Dermis microvascular lymphatic vessel endothelial cell (primary cell): Measurements from ENCODE around the gene SHANK1. TPM values are rescaled to one million over a fixed set of nuclear protein-coding genes. Genes with fewer than 3 reads are reported as not detected.
"Not testable (repeated sequence)": the region's sequence is repeated elsewhere in the genome, so short reads cannot be mapped to it uniquely, and the experiment has no call there.

Experiments used
- DNase-seq, 2 donors: peaks; one replicate each; pipeline versions ENCODE4 v3.0.0 to v3.0.0-alpha.2; 2010; ENCODE audit warnings: low read depth in 2 of 2
- total RNA-seq: library from RNA; depleted of rRNA; stranded (reverse); fragments of >200 nt; gene quantifications from 2 replicates; pipeline ENCODE4 v1.2.1, GENCODE V29; 2014

The SHANK1 gene
- total RNA-seq, 1 donor from 2014 or later, result 0.13 TPM

GRCh38 chr19:50633973-50634372, 85.6 kb downstream of the SHANK1 start:
- DNase-seq, result no peak

- DNase-seq, result no peak
These were observed 86.2 kb downstream of the SHANK1 start for GRCh38 chr19:50633359-50633758.

- no peak for DNase-seq
These were observed 87.3 kb downstream of the SHANK1 start for GRCh38 chr19:50632151-50632835.

- no peak for DNase-seq
These were observed 89.8 kb downstream of the SHANK1 start for GRCh38 chr19:50629801-50630200.

GRCh38 chr19:50629194-50629593, 90.4 kb downstream of the SHANK1 start:
- DNase-seq, result no peak

- DNase-seq, result no peak
These were observed 91.1 kb downstream of the SHANK1 start for GRCh38 chr19:50628551-50628950.

- no peak for DNase-seq
These were observed 91.5 kb downstream of the SHANK1 start for GRCh38 chr19:50628146-50628545.

- DNase-seq, result no peak
These were observed 92.8 kb downstream of the SHANK1 start for GRCh38 chr19:50626795-50627194.

- no peak for DNase-seq
These were observed 93.6 kb downstream of the SHANK1 start for GRCh38 chr19:50626011-50626410.

- DNase-seq, result no peak
These were observed 94.5 kb downstream of the SHANK1 start for GRCh38 chr19:50624949-50625600.

- DNase-seq, result not testable (repeated sequence)
These were observed 99.2 kb downstream of the SHANK1 start for GRCh38 chr19:50620394-50620906.

GRCh38 chr19:50619184-50619583, 100.4 kb downstream of the SHANK1 start:
- not testable (repeated sequence) for DNase-seq

- DNase-seq, result not testable (repeated sequence)
These were observed 101.2 kb downstream of the SHANK1 start for GRCh38 chr19:50618379-50618778.

GRCh38 chr19:50612504-50613404, 106.8 kb downstream of the SHANK1 start:
- not testable (repeated sequence) for DNase-seq

Other genes with a start within 250 kb of the SHANK1 start
- gene EMC10, start 243.3 kb downstream of the SHANK1 start, total RNA-seq, result 54.0 and 82.9 TPM in 2 replicates
- 0.13 and 0.25 TPM in 2 replicates for gene GARIN5A, start 243.0 kb downstream of the SHANK1 start, total RNA-seq
- 18.9 and 27.4 TPM in 2 replicates for gene JOSD2, start 208.6 kb downstream of the SHANK1 start, total RNA-seq
- not detected in 2 replicates for gene ASPDH, start 205.9 kb downstream of the SHANK1 start, total RNA-seq
- 0.13 TPM in 1 of 2 replicates, not detected in the other for gene LRRC4B, start 151.4 kb downstream of the SHANK1 start, total RNA-seq
- under 0.01 TPM in 1 of 2 replicates, not detected in the other for gene SYT3, start 79.9 kb downstream of the SHANK1 start, total RNA-seq
- 0.89 TPM in 1 of 2 replicates, not detected in the other for gene C19orf81, start 70.4 kb downstream of the SHANK1 start, total RNA-seq
- gene CLEC11A, start 3.6 kb upstream of the SHANK1 start, total RNA-seq, result 1.3 and 2.1 TPM in 2 replicates
- not detected in 2 replicates for gene GPR32, start 50.7 kb upstream of the SHANK1 start, total RNA-seq
- gene ACP4, start 70.6 kb upstream of the SHANK1 start, total RNA-seq, result not detected in 2 replicates
- gene KLK1, start 104.0 kb upstream of the SHANK1 start, total RNA-seq, result not detected in 2 replicates
- gene KLK15, start 113.8 kb upstream of the SHANK1 start, total RNA-seq, result not detected in 2 replicates
- not detected in 2 replicates for gene KLK3, start 135.1 kb upstream of the SHANK1 start, total RNA-seq
- not detected in 2 replicates for gene KLK2, start 153.6 kb upstream of the SHANK1 start, total RNA-seq
- gene KLK4, start 191.6 kb upstream of the SHANK1 start, total RNA-seq, result not detected in 2 replicates
- gene KLK5, start 233.2 kb upstream of the SHANK1 start, total RNA-seq, result not detected in 2 replicates
- gene KLK6, start 249.8 kb upstream of the SHANK1 start, total RNA-seq, result not detected in 2 replicates